ENCODE results near the gene GIPC1.

Gene GIPC1

GRCh38 chr19:14432791-14433553 is 63.0 kb downstream of the GIPC1 start, which contains the start of gene PKN1:
Gene PKN1, plus strand, starts transcription at chr19:14433306. Its CDS starts 216 bp downstream, at chr19:14433522.
- DNase-seq = peak in 1 of 2 experiments; percentile 67

DNA sequence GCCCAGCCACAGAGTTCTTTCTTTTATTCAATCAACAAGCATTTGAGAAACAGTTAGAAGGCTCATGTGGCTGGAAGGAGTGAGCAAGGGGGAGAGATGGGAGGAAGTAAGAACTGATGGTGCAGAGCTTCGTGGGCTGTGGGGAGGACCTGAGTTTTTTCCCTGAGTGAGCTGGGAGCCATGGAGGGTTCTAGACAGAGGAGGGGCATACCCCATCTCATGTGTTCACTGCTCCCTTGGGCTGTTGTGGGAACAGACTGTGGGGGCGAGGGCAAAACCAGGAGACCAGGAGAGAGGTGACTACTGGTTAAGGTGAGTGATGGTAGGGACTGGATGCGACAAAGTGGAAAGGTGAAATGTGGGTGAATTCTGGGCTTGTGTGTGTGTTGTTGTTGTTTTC is 65.2 kb downstream of the GIPC1 start:
- DNase-seq = no peak

- DNase-seq = no peak
These were observed 67.0 kb downstream of the GIPC1 start for GRCh38 chr19:14428882-14429416.
